Ishikawa (cell line): ENCODE results near the gene ADAMTS7.

ENCODE experiments used
- CEBPB ChIP-seq: IDR thresholded peaks from 2 replicates; pipeline ENCODE4 v1.6.1; 2012
- CREB1 ChIP-seq: IDR thresholded peaks from 2 replicates; pipeline ENCODE4 v1.6.1; 2012; ENCODE audit warnings: low read depth
- EGR1 ChIP-seq: IDR thresholded peaks from 2 replicates; pipeline ENCODE4 v1.6.1; 2012
- EP300 ChIP-seq: IDR thresholded peaks from 2 replicates; pipeline ENCODE4 v1.6.1; 2012; ENCODE audit warnings: borderline replicate concordance
- FOXM1 ChIP-seq: IDR thresholded peaks from 2 replicates; pipeline ENCODE4 v1.6.1; 2012; ENCODE audit warnings: low read depth, borderline replicate concordance
- RAD21 ChIP-seq: IDR thresholded peaks from 2 replicates; pipeline ENCODE4 v1.6.1; 2012; ENCODE audit warnings: low read depth
- TAF1 ChIP-seq: IDR thresholded peaks from 2 replicates; pipeline ENCODE4 v1.6.1; 2012; ENCODE audit warnings: low read depth, mild to moderate bottlenecking
- TCF12 ChIP-seq: IDR thresholded peaks from 2 replicates; pipeline ENCODE4 v1.6.1; 2012; ENCODE audit warnings: low read depth
- TEAD4 ChIP-seq: IDR thresholded peaks from 2 replicates; pipeline ENCODE4 v1.6.1; 2012
- YY1 ChIP-seq: IDR thresholded peaks from 2 replicates; pipeline ENCODE4 v1.6.1; 2012; ENCODE audit warnings: low read depth
- ZBTB7A ChIP-seq: IDR thresholded peaks from 2 replicates; pipeline ENCODE4 v1.6.1; 2012; ENCODE audit warnings: low read depth
- TF ChIP-seq, protein P1 (sequence below): IDR thresholded peaks from 2 replicates; pipeline ENCODE4 v1.6.1; 2012; ENCODE audit warnings: low read depth, mild to moderate bottlenecking
- TF ChIP-seq, protein P2 (sequence below): IDR thresholded peaks from 2 replicates; pipeline ENCODE4 v1.6.1; 2012
- TF ChIP-seq, protein P3 (sequence below): IDR thresholded peaks from 2 replicates; pipeline ENCODE4 v1.6.1; 2012

DNA sequence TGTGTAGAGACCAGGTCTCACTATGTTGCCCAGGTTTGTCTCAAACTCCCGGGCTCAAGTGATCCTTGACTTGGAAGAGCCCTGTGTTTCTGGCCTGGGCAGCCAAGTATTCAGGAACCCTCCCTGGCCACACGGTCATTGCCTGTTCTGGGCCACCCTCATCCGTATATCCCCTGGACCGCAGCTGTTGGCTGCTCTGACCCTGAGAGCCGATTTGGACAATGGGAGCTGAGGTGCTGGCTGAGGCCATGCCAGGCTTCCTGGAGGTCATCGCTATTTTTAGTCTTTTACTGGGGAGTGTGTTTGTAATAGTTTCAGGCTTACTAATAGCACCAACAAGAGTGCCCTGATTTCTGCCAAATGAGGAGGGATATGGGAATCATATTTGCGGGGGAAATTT lies 60.7 kb downstream of the ADAMTS7 start:
- no peak for TF ChIP-seq EGR1
- TF ChIP-seq EP300, result no peak
- TF ChIP-seq, protein P1, sequence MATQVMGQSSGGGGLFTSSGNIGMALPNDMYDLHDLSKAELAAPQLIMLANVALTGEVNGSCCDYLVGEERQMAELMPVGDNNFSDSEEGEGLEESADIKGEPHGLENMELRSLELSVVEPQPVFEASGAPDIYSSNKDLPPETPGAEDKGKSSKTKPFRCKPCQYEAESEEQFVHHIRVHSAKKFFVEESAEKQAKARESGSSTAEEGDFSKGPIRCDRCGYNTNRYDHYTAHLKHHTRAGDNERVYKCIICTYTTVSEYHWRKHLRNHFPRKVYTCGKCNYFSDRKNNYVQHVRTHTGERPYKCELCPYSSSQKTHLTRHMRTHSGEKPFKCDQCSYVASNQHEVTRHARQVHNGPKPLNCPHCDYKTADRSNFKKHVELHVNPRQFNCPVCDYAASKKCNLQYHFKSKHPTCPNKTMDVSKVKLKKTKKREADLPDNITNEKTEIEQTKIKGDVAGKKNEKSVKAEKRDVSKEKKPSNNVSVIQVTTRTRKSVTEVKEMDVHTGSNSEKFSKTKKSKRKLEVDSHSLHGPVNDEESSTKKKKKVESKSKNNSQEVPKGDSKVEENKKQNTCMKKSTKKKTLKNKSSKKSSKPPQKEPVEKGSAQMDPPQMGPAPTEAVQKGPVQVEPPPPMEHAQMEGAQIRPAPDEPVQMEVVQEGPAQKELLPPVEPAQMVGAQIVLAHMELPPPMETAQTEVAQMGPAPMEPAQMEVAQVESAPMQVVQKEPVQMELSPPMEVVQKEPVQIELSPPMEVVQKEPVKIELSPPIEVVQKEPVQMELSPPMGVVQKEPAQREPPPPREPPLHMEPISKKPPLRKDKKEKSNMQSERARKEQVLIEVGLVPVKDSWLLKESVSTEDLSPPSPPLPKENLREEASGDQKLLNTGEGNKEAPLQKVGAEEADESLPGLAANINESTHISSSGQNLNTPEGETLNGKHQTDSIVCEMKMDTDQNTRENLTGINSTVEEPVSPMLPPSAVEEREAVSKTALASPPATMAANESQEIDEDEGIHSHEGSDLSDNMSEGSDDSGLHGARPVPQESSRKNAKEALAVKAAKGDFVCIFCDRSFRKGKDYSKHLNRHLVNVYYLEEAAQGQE, result no peak
- no peak for TF ChIP-seq FOXM1
- TF ChIP-seq TCF12, result no peak
- no peak for TF ChIP-seq YY1
- TF ChIP-seq CEBPB, result no peak
- no peak for TF ChIP-seq RAD21
- TF ChIP-seq, protein P2, sequence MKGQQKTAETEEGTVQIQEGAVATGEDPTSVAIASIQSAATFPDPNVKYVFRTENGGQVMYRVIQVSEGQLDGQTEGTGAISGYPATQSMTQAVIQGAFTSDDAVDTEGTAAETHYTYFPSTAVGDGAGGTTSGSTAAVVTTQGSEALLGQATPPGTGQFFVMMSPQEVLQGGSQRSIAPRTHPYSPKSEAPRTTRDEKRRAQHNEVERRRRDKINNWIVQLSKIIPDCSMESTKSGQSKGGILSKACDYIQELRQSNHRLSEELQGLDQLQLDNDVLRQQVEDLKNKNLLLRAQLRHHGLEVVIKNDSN, result no peak
- no peak for TF ChIP-seq ZBTB7A
- no peak for TF ChIP-seq TAF1
- TF ChIP-seq, protein P3, sequence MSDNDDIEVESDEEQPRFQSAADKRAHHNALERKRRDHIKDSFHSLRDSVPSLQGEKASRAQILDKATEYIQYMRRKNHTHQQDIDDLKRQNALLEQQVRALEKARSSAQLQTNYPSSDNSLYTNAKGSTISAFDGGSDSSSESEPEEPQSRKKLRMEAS, result no peak
- TF ChIP-seq TEAD4, result no peak
- TF ChIP-seq CREB1, result no peak
